Fibroblast of skin of right biceps (primary cell): ENCODE measurements around the gene EBI3.
A peak's percentile ranks its signal among the peaks of the same experiment; 100 is the strongest.
"Not testable (repeated sequence)": the region's sequence is repeated elsewhere in the genome, so short reads cannot be mapped to it uniquely, and the experiment has no call there.

ENCODE experiments used
- DNase-seq: peaks from one replicate; pipeline ENCODE4 v3.0.0-alpha.2; 2013

Gene EBI3

DNA sequence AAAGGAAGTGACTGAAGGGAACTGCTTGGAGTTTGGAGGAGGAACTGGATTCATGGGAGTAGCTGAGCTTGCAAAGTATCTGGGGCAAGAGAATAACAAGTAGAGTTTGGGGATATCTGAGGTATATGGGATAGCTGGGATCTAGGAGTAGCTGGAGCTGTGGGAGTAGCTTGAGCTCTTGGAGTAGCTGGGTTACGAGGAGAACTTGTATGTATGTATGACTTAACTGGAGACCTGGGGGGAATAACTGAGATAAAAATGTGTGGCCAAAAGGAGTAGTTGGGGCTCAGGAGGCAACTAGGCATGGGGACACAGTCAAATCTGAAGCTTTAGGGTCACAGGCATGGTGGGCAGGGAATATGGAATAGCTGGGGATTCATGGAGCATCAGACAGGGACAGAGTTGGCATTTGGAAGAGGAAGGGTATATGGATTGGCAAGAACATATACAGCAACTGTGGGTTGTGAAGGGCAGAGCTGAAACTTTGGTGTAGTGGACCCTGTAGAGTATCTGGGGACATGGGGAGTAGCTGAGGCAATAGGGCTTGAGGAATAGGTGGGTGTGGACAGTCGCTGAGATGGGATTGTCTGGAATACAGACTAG lies 28.3 kb upstream of the EBI3 start:
- no peak for DNase-seq

DNA sequence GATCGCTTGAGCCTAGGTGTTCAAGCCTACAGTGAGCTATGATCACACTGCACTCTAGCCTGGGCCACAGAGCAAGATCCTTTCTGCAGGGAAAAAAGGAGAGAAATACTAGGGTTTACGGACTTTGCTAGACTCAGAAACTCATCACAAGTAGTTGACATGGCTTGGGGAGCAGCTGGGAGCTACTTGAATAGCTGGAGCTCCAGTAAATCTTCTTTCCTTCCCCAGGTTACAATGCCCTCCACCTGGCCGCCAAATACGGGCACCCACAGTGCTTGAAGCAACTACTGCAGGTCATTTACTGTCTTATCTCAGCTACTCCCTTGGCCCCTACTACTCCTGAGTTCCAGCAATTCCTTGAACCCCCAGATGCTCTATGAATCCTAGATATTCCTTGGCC lies 27.5 kb upstream of the EBI3 start:
- DNase-seq = no peak

DNA sequence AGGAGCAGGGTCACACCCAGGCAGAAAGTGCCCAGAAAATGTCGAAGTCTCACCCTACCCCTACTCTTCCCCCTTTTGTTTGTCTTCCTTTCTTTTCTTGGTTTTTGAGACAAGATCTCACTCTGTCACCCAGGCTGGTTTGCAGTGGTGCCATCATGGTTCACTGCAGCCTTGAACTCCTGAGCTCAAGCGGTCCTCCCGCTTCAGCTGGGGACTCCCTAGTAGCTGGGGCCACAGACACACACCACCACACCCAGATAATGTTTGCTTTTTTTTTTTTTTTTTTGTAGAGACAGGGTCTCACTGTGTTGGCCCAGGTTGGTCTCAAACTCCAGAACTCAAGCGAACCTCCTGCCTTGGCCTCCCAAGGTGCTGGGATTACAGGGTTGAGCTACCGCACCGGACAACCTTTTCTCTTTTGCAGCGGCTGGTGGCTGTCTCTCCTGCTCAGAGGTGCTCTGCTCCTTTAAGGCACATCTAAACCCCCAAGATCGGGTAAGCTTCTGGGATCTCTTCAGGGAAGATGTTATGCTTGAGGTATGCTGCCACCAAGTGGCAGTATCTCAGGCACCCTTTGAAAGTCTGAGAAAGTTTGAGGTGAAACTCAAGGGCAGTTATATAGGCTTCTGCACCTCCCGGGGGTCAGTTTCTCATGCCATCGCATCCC lies 22.4 kb upstream of the EBI3 start:
- peak; percentile 19 for DNase-seq

DNA sequence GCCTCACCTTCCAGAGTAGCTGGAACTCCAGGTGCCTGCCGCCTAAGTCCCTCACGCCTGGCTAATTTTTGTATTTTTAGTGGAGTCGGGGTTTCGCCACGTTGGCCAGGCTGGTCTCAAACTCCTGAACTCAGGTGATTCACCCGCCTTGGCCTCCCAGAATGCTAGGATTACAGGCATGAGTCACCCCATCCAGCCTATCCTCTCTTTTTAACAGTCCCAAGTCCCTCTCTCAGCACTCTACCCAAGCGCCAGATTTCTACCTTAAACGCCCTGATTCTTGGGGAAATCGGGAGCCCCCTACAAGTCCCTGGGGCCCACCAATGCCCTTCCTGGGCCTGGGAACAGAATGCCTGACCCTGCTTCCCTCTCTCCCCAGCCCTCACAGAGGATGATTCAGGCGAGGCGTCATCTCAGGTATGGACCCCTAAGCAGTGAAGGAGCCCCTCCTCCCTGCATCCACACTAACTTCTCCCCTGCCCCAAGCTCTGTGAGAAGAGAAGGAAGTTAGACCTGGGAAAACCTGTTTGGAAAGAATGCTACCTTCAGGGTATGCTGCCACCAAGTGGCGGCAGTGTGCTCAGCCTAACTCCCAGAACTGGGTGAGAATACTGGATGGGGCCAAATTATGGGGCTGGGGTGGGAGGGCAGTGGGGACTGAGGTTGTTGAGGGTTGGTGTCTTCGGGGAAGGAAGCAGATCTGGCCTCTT lies 20.8 kb upstream of the EBI3 start:
- peak; percentile 41 for DNase-seq

DNA sequence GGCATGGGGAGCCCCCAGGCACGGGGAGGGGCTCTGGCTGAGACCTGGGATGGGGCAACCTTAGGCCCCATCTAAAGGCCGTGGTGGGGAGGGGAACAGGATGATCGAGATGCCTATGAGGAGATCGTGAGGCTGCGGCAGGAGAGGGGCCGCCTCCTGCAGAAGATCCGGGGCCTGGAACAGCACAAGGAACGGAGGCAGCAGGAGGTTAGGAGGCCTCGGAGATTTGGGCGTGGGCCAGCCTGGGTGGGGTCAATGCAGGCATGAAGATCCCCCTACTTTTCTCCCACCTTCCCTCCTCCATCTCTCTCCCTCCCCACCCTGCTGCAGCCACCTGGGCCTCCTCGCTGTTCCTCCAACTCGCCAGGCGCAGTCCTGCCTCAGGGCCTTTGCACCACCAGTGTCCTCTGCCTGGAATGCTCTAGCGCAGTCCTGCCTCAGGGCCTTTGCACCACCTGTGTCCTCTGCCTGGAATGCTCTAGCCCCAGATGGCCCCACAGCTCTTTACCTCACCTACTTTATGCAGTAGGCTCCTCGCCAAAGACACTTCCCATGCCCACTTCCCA lies 19.1 kb upstream of the EBI3 start:
- no peak for DNase-seq

DNA sequence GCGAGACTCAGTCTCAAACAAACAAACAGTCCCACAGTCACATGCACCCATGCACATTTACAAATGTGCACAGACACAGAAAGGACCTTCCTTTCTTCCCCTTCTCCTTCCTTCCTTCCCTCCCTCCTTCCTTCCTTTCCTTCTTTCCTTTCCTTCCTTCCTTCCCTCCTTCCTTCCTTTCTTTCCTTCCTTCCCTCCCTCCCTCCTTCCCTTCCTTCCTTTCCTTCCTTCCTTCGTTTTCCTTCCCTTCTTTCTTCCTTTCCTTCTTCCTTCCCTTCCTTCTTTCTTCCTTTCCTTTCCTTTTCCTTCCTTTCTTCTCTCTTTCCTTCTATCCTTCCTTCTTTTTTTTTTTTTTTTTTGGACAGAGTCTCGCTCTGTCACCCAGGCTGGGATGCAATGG lies 16.2 kb upstream of the EBI3 start:
- no peak for DNase-seq

DNA sequence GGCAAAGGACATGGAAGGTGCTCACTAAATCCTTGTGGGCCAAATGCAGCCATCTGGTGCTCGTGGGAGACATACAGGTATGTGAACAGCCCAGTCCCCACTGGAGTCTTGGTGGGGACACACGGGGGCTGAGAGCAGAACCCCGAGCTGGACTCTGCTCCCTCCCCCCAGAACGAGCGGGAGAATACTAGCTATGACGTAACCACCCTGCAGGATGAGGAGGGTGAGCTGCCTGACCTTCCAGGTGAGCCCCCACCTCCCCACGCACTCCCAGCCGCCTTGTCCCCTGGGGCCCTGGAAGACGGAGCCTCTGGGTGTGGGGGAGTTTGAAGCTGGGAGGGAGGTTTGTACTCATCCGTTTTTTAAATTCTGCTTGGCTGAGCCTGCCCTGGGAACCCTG lies 13.5 kb upstream of the EBI3 start:
- no peak for DNase-seq

DNA sequence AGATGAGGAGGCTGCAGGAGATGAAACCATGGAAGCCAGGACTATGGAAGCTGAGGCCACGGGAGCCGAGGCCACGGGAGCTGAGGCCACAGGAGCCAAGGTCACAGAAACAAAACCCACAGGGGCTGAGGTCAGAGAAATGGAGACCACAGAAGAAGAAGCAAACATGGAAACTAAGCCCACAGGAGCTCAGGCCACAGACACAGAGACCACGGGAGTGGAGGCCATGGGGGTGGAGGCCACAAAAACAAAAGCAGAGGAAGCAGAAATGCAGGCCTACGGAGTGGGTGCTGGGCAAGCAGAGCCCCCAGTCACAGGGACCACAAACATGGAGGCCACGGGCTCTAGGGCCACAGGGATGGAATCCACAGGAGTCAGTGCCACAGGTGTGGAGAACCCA lies 12.5 kb upstream of the EBI3 start:
- no peak for DNase-seq

DNA sequence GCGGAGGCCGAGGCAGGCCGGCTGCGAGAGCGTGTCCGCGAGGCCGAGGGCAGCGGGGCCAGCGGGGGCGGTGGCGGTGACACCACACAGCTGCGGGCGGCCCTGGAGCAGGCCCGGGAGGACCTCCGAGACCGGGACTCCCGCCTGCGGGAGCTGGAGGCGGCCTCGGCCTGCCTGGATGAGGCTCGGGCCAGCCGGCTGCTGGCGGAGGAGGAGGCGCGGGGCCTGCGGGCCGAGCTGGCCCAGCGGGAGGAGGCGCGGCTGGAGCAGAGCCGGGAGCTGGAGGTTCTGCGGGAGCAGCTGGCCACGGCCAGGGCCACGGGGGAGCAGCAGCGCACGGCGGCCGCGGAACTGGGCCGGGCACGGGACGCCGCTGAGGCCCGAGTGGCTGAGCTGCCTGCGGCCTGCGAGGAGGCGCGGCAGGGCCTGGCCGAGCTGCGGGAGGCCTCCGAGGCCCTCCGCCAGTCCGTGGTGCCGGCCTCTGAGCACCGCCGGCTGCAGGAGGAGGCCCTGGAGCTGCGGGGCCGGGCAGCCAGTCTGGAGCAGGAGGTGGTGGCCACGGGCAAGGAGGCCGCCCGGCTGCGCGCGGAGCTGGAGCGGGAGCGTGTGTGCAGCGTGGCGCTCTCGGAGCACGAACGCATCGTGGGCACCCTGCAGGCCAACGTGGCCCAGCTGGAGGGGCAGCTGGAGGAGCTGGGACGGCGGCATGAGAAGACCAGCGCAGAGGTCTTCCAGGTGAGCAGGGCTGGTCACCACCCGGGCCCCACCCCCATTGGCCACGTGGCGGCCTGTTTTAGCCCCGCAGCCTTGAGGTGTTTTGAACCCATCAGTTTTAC lies 11.7 kb upstream of the EBI3 start:
- no peak for DNase-seq

DNA sequence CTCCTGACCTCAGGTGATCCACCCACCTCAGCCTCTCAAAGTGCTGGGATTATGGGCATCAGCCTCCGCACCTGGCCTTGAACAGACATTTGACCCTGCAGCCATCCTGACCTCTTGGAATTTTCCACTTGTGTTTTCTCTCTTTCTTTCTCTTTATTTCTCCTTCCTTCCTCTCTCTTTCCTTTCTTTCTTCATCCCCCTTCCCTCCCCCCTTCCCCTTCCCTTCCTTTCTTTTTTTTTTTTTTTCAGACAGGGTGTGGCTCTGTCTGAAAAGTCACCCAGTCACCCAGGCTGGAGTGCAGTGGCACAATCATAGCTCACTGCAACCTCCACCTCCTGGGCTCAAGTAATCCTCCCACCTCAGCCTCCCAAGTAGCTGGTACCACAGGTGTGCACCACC lies 10.8 kb upstream of the EBI3 start:
- not testable (repeated sequence) for DNase-seq

DNA sequence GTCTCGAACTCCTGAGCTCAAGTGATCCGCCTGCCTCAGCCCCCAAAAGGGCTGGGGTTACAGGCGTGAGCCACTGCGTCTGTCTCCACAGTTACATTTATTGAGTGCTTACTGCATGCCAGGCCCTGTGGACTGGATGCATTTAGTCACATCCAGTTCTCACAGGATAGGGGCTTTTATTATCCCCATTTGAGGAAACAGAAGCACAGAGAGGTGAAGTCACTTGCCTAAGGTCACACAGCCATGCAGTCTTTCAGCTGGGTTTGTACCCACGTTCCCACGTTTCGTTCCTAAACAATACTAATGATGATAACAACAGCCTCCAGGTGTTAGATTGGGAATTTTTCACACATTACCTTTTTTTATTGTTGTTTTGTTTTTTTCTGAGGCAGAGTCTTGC lies 9.1 kb upstream of the EBI3 start:
- no peak for DNase-seq

DNA sequence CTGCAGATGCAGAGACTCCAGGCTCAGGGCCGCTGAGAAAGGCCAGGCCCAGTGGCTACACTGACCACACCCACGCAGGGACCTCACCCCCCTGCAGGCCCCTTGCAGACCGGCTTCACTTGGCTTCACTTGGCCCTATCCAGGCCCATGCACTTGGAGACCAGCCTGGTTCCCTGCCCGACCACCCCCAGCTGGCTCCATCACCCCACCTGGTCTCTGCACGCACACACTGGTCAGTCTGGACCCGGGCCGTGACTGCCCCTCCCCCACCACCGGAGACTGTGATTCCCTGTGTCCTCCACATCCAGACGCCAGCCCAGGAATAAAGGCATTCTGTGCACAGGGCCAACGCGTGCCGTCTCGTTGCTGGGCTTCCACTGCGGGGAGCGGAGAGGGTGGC lies 4.9 kb upstream of the EBI3 start:
- DNase-seq = no peak

DNA sequence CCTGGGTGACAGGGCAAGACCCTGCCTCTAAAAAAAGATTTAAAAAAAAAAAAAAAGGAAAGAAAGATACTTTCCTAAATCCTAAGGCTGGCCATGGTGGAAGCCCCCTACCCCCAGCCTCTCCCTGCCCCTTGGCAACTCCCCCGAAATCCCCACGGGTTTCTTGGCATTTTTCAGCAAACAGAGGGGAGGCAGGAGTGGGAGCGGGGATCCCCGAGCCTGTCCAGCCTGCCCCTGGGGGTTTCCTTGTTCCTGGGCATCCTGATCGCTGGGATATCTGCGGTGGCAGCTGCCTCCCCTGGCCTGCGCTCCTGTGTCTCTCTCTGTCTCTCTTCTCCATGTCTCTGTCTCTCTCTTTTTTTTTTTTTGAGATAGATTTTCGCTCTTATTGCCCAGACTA lies 3.4 kb upstream of the EBI3 start:
- no peak for DNase-seq

DNA sequence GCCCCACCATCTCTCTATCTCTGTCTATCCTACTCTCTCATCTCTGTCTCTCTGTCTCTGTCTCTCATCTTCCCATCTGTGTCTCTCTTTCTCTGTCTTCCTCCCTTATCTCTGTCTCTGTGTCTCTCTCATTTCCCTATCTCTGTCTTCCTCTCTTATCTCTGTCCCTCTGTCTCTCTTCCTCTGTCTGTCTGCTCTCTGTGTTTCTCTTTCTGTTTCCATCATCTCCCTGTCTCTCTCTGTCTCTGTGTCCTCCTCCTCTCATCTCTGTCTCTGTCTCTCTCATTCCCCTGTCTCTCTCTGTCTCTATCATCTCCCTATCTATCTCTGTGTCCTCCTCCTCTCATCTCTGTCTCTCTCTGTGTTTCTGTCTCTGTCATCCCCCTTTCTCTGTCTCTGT lies 1.6 kb upstream of the EBI3 start:
- DNase-seq = no peak

DNA sequence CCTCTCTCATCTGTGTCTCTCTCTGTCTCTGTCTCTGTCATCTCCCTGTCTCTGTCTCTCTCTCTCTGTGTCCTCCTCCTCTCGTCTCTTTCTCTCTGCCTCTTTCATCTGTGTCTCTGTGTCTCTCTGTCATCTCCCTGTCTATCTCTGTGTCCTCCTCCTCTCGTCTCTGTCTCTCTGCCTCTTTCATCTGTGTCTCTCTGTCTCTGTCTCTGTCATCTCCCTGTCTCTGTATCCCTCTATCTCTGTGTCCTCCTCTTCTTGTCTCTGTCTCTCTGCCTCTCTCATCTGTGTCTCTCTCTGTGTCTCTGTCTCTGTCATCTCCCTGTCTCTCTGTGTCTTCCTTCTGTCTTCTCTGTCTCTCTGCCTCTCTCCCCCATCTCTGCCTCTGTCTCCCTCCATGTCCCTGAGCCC lies 551 bp upstream of the EBI3 start:
- no peak for DNase-seq

DNA sequence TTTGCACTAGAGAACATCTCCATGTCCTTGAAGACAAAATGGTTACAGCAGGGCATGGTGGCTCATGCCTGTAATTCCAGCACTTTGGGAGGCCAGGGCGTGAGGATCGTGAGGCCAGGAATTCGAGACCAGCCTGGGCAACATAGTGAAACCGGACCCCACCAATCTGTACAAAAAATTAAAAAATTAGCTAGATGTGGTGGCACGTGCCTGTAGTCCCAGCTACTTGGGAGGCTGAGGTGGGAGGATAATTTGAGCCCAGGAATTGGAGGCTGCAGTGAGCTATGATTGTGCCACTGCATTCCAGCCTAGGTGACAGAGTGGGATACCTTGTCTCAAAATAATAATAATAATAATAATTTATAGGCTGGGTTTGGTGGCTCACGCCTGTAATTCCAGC lies 914 bp downstream of the EBI3 start:
- DNase-seq = not testable (repeated sequence)

DNA sequence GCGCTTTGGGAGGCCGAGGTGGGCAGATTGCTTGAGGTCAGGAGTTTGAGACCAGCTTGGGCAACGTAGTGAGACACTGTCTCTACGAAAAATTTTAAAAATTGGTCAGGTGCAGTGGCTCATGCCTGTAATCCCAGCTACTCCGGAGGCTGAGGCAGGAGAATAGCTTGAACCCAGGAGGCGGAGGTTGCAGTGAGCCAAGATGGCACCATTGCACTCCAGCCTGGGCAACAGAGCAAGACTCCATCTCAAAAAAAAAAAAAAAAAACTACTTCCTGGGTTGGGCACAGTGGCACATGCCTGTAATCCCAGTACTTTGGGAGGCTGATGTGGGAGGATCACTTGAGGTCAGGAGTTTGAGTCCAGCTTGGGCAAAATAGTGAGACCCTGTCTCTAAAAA lies 2.2 kb downstream of the EBI3 start:
- not testable (repeated sequence) for DNase-seq

DNA sequence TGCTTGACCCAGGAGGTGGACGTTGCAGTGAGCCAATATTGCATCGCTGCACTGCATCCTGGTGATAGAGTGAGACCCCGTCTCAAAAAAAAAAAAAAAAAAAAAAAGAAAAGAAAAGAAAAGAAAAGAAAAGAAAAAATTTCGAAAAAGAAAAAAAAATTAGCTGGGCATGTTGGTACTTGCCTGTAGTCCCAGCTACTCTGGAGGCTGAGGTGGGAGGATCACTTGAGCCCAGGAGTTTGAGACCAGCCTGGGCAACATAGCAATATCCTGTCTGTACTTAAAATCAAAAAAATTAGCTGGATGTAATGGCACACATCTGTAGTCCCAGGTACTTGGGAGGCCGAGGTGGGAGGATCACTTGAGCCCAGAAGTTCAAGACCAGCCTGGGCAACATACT lies 2.8 kb downstream of the EBI3 start:
- DNase-seq = not testable (repeated sequence)

DNA sequence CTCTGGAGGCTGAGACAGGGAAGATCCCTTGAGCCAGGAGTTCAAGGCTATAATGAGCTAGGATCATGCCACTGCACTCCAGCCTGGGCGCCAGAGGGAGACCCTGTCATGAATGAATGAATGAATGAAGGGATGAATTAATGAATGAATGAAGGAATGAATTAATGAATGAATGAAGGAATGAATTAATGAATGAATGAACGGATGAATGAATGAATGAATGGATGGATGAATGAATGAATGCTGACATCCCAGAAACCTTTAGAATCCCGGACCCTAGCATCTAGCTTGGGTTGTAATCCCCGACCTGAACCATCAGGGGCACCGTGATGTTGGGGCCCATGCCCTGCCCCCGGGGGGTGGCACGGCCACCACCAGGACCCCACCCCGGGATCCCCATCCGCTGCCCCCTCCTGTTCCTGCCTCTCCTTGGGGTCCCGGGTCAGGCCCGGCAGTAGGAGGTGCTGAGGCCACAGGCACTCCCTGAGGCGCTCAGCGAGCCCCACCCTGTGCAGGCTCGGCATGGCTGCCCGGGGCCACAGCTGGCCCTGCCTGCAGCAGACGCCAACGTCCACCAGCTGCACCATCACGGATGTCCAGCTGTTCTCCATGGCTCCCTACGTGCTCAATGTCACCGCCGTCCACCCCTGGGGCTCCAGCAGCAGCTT lies 3.4 kb downstream of the EBI3 start:
- no peak for DNase-seq

DNA sequence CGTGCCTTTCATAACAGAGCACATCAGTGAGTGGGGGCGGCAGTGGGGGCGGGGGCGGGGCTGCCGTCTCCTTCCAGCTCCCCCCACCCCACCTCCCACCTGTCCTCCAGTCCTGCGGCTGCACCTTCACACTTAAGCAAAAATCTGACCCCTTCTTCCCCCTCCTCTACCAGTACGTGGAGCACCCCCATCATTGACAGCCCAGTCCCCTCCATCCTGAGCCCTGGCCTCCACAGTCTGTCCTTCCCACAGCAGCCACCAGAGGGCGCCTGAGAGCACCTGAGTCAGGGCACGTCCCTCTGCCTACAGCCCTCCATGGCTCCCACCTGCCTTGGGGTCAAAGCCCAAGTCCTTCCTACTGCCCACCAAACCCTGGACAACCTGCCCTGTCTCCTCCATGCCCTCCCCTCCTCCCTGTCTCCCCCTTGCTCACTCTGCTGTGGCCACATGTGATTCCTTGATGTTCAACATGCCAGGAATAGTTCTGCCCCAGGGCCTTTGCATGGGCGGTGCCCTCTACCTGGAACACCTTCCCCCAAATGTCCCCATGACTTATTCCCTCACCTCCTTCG lies 4.0 kb downstream of the EBI3 start:
- peak; percentile 19 for DNase-seq

DNA sequence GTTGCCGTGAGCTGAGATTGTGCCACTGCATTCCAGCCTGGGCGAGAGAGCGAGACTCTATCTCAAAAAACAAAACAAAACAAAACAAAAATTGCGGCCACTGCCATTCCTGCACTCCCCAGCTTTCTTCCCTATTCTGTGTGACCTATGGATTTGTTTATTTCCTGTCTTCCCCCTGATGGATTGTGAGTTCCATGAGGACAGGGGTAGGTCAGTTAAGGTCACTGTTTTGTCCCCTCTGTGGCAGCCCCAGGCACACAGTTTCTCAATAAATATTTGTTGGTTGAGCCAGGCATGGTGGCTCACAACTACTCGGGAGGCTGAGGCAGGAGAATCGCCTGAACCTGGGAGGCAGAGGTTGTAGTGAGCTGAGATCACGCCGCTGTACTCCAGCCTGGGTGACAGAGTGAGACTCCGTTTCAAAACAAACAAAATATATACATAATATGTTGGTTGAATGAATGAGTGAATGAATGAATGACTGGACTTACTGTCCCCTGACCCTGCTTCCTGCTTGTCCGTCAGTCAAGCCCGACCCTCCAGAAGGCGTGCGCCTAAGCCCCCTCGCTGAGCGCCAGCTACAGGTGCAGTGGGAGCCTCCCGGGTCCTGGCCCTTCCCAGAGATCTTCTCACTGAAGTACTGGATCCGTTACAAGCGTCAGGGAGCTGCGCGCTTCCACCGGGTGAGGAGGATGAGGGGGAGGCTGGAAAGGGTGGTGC lies 5.0 kb downstream of the EBI3 start:
- DNase-seq = no peak

DNA sequence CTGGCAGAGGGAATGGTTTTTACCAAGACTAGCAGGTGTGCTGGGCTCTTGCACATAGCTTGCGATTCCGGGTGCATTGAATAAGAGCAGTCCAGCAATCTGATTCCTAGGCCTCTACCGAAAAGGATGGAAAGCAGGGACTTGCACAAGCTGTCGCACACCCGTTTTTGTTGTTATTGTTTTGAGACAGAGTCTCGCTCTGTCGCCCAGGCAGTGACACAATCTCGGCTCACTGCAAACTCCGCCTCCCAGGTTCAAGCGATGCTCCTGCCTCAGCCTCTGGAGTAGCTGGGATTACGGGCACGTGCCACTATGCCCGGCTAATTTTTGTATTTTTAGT lies 5.5 kb downstream of the EBI3 start:
- DNase-seq = no peak
